Lung microvascular endothelial cell (primary cell): ENCODE measurements around the gene ZNF467. TPM values are rescaled to one million over a fixed set of nuclear protein-coding genes. Genes with fewer than 3 reads are reported as not detected.

Experiments used
- DNase-seq, 2 donors: peaks; one replicate each; pipeline versions ENCODE4 v3.0.0 to v3.0.0-alpha.2; 2010; ENCODE audit warnings: low read depth in 2 of 2
- total RNA-seq: library from RNA; depleted of rRNA; stranded (reverse); fragments of >200 nt; gene quantifications from 2 replicates; pipeline ENCODE4 v1.2.1, GENCODE V29; 2014

Gene ZNF467
- total RNA-seq, 1 donor from 2014 or later, result 6.3 TPM

DNA sequence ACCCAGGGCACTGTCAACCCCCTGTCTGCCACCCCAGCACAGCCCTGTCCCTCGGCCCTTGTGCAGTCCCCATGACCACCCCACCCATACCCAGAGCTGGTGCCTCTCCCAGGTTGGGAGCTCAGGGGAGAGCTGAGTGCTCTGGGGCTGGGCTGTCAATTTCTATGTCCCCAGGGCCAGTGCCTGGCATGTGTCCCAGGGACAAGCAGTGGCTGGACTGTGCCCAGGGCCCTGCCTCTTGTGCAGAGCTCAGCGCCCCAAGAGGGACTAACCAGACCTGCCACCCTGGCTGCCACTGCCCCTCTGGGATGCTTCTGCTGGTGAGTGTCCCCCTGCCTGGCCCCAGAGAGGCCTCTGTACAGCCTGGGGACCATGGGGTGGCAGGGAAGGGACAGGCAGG is 35.8 kb upstream of the ZNF467 start:
- no peak for DNase-seq

DNA sequence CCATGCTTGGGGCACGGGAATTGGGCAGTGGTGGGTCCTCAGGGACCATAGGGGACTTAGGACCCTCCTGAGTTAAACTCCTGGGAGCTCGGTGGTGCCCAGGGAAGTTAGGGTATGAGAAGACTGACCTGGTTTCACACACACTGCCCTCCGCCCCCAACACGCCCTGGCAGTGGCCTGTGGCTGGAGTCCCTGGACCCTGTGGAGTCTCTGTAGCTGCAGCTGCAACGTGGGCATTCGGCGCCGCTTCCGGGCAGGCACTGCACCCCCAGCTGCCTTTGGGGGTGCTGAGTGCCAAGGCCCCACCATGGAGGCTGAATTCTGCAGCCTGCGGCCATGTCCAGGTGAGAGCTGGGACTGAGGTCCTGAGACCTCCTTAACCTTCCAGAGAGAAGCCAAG is 34.9 kb upstream of the ZNF467 start:
- no peak for DNase-seq

DNA sequence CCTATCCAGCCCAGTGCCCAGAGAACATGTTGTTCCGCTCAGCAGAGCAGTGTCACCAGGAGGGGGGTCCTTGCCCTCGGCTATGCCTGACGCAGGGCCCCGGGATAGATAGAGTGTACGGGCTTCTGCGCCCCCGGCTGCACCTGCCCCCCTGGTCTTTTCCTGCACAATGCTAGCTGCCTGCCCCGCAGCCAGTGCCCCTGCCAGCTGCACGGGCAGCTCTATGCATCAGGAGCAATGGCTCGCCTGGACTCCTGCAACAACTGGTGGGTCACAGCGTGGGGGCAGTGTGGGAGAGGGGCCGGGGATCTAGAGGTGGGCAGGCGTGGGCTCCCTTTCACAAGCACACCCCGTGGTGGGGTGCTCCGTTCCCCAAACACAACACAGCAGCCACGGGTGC is 33.3 kb upstream of the ZNF467 start:
- DNase-seq, result no peak

DNA sequence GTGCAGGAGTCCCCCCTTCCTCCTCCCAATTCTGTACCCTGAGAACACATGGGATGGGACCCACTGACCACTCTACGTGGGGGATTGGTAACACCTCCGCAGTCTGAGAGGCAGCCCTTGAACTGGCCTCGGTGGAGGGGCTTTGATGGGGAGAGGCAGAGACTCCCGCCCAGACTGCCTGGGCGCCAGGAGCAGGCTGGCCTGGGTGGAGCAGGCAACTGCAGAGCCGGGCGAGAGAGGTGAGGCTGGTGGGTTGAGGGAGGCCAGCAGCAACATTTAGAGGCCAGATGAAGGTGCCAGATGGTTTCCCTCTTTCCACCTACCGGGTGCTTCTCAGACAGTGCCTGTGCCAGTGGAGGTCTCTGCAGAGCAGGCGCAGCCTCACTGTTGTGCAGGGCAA is 30.7 kb upstream of the ZNF467 start:
- no peak for DNase-seq

DNA sequence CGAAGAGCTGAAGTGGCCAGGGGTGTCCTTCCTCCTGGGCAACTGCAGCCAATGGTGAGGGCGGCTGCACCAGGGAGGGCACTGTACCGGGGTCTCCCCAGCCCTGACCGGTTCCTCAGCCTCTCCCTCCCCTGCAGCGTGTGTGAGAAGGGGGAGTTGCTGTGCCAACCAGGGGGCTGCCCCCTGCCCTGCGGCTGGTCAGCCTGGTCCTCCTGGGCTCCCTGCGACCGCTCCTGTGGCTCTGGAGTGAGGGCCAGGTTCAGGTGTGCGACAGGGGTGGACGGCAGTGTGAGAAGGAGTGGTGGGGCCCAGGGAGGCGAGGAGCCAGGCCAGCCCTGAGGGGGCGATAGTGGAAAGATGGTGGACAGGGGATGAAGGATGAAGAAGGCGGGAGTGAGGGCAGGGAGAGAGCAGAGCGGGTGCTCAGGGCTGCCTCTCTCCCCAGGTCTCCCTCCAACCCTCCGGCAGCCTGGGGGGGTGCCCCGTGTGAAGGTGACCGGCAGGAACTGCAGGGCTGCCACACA is 30.2 kb upstream of the ZNF467 start:
- no peak for DNase-seq

DNA sequence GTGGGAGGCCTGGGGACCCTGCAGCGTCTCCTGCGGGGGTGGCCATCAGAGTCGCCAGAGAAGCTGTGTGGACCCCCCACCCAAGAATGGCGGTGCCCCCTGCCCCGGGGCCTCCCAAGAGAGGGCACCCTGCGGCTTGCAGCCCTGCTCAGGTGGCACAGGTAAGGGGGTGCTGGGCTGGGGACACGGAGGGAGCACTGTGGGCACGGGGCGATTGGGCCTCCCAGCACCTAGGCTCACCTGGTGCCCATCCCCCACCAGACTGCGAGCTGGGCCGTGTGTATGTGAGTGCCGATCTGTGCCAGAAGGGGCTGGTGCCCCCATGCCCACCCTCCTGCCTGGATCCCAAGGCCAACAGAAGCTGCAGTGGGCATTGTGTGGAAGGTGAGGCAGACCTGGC is 29.6 kb upstream of the ZNF467 start:
- DNase-seq, result no peak

DNA sequence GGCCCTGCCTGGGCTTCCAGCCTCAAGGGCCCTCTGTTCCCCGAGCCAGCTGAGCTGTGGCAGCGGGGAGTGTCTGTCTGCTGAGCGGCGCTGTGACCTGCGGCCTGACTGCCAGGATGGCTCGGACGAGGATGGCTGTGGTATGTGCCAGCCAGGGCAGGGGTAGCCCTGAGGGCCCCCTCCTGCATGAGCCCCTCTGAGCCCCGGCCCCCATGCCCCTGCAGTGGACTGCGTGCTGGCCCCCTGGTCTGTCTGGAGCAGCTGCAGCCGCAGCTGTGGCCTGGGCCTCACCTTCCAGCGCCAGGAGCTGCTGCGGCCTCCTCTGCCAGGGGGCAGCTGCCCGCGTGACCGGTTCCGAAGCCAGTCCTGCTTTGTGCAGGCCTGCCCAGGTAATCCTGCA is 28.4 kb upstream of the ZNF467 start:
- no peak for DNase-seq

DNA sequence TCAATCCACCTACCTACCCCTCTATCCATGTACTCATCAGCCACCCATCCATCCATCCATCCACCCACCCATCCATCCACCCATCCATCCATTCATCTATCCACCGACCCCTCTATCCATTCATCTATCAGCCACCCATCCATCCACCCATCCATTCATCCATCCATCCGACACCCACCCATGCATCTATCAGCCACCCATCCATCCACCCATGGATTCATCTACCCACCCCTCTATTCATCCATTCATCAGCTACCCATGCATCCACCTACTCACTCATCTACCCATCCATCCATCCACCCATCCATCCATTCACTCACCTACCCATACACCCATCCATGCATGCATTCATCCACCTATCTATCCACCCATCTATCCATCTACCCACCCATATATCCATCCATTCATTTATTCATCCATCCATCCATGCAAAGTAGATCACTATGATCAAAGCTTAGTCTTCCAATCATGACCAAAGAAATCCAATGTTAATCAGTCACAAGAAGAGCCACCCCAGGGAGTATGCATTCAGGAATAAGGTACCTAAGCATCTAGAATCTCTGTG is 27.7 kb upstream of the ZNF467 start:
- no peak for DNase-seq

DNA sequence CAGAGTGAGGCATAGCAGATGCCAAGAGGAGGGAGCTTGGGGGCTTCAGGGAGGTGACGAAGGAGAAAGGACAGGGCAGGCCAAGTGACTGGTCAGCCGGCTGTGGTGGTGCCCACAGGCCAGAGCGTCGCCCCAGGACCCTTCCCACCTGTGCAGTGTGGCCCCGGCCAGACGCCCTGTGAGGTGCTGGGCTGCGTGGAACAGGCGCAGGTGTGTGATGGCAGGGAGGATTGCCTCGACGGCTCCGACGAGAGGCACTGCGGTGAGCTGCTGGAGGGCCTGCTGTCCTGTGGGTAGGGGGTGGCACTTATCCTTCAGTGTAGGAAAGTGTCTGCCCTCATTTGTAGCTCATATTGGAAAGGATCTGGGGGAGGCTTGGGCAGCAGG is 26.8 kb upstream of the ZNF467 start:
- no peak for DNase-seq

DNA sequence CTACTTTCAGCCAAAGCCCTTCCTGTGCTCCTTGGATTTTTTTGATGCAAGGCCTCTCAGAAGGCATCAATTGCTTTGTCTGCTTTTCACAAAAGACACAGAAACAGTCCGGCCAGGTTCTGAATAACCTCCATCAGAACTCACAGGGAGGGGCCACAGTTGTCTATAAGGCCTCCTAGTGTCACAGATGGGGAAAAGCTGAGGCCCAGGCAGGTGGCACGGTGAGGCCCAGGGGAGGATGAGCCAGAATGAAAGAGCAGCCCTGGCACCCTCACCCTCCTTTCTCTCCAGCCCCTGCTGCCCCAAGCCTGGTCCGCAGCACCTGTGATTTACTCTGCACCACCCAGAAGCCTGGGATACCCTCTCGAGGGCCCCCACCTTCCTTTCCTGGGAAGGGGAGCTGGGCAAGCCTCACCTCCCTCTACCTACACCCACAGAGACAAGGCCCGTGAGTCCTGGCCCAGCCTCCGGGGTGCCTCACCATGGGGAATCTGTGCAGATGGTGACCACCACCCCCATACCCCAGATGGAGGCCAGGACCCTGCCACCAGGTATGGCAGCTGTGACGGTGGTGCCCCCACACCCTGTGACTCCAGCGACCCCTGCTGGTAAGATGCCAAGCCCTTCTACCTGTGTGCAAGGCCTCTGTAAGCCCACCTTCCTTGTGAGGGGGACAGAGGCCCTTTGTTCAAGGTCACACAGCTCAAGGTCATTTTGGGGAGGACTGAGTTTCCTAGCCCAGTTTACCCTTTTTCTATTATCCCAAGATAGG is 26.2 kb upstream of the ZNF467 start:
- peak; percentile 14 to 47 for DNase-seq

DNA sequence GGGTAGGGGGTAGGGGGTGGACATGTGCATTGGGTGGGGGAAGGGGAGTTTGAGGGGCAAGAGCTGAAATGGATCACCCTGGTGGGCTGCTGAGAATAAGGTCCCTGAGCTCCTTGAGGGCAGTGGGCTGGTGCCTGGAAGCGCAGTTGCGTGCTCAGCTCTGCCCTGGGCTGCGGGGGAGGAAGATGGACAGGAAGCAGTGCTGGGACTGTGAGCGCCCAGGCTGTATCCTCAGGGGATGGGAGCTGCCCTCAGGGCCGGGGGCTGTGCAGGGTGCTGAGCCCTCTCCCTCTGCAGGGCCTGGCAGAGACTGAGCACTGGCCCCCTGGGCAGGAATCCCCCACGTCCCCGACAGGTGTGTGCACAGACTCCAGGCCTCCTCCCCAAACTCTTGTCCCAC is 24.4 kb upstream of the ZNF467 start:
- no peak for DNase-seq

DNA sequence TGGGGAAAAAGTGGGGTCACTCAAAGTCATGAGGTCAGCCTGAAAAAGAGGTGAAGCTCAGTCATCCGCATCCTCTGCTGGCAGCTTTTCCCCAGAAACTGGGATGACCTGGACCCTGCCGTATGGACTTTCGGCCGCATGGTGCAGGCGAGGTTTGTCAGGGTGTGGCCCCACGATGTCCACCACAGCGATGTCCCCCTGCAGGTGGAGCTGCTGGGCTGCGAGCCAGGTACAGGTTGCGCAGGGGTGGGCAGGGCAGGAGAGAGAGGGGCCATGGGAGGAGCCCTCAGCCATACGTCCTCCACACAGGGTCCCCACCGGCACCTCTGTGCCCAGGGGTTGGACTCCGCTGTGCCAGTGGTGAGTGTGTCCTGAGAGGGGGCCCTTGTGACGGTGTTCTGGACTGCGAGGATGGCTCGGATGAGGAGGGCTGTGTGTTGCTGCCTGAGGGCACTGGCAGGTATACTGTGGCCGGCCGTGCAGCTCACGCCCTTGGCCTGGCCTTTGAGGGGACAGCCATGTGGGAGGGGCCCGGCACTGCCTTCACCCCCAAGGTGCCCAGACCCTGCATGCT is 23.0 kb upstream of the ZNF467 start:
- no peak for DNase-seq

DNA sequence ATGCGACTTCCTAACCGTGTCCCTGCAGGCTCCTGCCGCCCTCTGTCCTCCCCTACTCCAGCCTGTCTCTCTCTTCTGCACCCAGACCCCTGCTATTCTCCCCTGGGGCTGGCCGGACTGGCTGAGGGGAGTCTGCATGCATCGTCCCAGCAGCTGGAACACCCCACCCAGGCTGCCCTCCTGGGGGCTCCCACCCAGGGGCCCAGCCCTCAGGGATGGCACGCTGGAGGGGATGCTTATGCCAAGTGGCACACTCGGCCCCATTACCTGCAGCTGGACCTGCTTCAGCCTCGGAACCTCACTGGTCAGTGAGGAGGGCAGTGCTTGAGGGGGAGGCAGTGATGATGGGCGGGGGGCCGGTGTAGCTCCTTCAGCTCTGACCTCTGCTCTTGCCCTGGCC is 21.7 kb upstream of the ZNF467 start:
- no peak for DNase-seq

DNA sequence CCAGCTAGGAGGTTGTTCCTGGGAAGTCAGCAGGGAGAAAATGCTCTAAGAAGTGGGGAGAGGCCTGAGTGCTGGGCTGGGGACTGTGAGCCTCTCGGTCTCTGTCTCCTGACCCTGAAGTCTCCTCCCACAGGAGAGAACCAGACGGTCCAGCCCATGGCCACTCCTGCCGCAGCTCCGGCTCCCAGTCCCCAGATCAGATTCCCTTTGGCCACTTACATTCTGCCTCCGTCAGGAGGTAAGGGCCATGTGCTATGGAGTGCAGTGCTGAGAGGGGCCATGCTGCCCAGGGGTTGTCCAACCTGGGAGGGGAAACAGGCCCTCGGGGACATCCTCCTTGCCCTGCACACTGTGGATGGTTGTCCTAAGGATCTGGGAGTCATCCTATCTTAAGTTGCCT is 21.3 kb upstream of the ZNF467 start:
- no peak for DNase-seq

DNA sequence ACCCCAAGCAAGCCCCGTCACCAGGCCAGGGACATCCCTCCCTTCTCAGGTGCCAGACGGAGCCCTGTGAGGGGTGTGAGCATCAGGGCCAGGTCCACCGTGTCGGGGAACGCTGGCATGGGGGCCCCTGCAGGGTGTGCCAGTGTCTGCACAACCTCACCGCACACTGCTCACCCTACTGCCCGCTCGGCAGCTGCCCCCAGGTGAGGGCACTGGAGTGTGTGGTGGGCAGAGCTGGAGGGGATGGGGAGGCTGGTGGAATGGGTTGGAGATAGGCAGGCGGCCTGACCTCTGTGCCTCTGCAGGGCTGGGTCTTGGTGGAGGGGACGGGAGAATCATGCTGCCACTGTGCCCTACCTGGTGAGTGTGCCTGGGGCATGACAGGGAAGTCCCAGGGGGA is 19.9 kb upstream of the ZNF467 start:
- no peak for DNase-seq

DNA sequence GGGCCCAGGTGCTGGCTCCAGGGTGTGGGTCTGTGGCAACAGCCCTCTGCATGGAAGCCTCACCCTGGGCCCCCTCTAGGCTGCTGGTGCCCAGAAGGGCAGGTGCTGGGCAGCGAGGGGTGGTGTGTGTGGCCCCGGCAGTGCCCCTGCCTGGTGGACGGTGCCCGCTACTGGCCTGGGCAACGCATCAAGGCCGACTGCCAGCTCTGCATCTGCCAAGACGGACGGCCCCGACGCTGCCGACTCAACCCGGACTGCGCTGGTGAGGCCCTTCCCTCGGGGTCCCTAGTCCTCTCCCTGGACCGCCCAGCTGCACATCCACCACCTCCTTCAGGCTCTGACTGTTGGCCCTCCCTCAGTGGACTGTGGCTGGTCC is 18.8 kb upstream of the ZNF467 start:
- no peak for DNase-seq

DNA sequence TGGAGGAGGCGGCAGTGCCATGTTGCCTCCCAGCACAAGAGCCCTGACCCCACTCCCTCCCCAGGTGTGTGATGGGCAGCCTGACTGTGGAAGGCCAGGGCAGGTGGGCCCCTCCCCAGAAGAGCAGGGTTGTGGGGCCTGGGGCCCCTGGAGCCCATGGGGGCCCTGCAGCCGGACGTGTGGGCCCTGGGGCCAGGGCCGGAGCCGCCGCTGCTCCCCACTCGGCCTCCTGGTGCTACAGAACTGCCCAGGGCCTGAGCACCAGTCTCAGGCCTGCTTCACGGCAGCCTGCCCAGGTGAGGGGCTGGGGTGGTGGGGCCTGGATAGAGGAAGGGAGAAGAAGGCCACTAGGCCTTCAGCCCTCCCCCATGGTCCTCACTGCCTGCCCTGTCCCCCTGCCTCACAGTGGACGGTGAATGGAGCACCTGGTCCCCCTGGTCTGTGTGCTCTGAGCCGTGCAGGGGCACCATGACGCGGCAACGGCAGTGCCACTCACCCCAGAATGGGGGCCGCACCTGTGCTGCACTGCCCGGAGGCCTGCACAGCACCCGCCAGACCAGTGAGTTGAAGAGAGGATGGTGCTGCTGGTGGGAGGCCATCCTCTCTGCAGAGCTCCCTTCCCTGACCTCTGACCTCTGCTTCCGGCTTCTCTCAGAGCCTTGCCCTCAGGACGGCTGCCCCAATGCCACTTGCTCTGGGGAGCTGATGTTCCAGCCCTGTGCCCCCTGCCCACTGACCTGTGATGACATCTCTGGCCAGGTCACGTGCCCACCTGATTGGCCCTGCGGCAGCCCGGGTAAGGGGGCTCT is 18.2 kb upstream of the ZNF467 start:
- no peak for DNase-seq

DNA sequence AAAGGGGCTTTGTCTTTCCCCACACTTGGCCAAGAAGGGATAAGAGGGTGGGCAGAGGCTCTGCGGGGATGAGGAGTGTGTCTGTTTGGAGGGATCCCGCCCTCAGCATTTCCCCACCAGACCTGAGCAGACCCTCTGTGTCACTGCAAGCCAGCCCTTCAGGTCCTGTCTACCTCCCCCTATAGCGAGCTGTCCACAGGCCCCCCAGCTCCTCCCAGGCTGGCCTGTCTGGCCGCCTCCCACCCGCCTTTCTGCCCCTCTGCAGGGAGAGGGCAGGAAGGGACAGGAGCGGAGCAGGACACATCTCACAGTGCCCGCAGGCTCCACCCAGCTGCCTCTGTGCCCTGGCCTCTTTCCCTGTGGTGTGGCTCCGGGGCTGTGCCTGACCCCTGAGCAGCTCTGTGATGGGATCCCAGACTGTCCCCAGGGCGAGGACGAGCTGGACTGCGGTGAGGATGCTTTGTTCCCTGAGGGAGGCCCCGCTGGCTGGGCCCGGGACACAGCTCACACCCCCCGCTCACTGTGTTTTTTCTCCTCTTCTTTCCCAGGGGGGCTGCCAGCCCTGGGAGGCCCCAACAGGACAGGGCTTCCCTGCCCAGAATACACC is 17.5 kb upstream of the ZNF467 start:
- no peak for DNase-seq

DNA sequence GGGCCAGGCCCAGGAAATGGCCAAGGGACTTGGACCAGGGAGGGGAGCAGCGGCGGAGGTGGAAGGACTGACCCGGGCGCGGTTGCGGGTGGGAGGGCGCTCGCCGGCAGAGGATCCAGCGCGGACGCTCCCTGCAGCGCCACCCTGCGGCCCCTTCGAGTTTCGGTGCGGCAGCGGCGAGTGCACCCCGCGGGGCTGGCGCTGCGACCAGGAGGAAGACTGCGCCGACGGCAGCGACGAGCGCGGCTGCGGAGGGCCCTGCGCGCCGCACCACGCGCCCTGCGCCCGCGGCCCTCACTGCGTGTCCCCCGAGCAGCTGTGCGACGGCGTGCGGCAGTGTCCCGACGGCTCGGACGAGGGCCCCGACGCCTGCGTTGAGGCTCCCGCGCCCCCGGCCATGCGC is 16.8 kb upstream of the ZNF467 start:
- DNase-seq, result peak; percentile 25 to 61

DNA sequence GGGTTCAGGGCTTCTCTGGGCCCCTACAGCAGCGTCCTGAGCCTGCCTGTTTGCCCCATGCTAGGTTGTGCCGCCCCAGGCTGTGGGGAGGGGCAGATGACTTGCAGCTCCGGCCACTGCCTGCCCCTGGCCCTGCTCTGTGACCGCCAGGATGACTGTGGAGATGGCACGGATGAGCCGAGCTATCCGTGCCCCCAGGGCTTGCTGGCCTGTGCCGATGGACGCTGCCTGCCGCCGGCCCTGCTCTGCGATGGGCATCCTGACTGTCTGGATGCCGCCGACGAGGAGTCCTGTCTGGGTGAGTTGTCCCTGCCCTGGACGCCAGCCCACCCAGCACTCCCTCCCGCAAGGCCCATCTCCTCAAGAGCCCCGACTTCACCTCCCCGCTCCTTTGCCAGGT is 15.7 kb upstream of the ZNF467 start:
- DNase-seq, result no peak

DNA sequence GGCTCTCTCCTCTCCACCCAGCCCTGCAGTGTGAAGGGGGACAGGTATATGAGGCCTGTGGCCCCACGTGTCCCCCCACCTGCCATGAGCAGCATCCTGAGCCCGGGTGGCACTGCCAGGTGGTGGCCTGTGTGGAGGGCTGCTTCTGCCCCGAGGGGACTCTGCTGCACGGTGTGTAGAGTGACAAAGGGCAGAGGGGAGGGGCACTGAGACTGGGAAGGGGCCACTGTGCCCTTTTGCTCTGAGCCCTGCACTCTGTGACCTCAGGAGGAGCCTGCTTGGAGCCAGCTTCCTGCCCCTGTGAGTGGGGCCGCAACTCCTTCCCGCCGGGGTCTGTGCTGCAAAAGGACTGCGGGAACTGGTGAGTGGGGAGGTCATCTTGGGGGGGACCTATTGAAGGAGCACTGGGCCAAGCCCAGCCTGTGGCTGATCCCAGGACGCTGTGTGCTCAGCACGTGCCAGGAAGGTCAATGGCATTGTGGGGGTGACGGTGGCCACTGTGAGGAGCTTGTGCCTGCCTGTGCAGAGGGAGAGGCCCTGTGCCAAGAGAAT is 15.0 kb upstream of the ZNF467 start:
- no peak for DNase-seq
